GM20000 (cell line): ENCODE data around the gene C17orf113.

ENCODE experiments used
- DNase-seq: peaks from one replicate; pipeline ENCODE4 v3.0.0; 2012; ENCODE audit warnings: low spot score
- CTCF ChIP-seq: IDR thresholded peaks from 2 replicates; pipeline ENCODE4 v1.5.1; 2012; ENCODE audit warnings: mild to moderate bottlenecking, control low read depth; ENCODE audit errors: extremely low read depth, missing control alignments

C17orf113 gene

GRCh38 chr17:42078396-42079043 is 28.1 kb upstream of the C17orf113 start:
- no peak for TF ChIP-seq CTCF
- no peak for DNase-seq

DNA sequence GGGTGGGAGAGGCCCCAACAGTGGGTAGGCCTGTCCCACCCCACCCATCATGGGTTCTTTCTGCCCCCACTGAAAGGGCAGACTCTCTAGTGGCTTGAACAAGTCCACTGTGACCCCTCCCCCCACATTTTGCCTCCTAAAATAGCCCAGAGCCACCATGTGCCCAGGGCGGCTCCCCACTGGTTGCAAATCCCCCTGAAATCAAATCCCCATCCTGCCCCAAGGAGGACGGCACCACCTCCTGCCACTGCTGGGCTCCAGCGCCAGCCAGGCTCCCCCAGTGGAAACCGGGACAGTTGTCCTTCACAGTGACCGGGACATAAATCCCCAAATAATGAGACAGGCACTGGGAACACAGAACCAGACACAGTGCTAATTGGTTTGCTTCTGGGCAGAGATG is 27.4 kb upstream of the C17orf113 start:
- DNase-seq = no peak
- no peak for TF ChIP-seq CTCF

DNA sequence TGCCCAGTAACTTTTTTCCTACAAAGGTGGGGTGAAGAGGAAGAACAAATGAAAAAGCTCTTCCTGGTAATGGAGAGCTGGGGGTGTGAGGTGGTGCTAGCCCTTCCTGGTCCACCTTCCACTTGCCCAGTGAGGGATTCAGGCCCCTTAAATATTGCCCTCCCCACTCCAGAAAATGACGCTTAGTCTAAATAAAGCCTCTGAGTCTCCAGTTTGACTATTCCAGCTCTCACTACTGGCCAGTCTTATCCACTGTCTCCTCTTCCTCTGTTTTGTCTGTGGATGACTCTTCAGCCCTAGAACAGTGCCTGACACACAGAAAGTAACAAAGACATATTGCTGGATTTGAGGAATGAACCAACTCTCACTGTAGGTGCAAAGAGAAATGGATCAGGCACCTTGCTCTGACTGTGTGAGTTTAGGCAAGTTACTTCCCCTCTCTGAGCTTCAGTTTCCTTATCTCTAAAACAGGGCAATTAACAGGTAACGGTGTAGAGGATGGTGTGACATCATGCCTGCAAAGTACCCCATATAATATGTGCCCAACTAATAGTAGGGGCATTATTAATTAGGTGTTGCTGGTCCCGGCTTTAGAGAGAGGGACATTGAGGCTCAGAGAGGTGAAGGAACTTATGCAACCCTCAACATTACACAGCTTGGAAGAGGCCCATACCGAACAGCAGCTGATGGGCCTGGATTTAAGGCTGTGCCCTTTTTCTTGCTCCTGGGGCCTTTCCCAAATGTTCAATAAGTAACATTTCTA is 26.6 kb upstream of the C17orf113 start:
- DNase-seq = no peak
- no peak for TF ChIP-seq CTCF

GRCh38 chr17:42075789-42076188 is 25.4 kb upstream of the C17orf113 start:
- DNase-seq = no peak
- TF ChIP-seq CTCF = no peak

GRCh38 chr17:42072323-42073187 is 22.2 kb upstream of the C17orf113 start:
- no peak for DNase-seq
- no peak for TF ChIP-seq CTCF

- TF ChIP-seq CTCF = no peak
- no peak for DNase-seq
Observed at GRCh38 chr17:42071810-42072209, 21.4 kb upstream of the C17orf113 start.

- no peak for DNase-seq
- TF ChIP-seq CTCF = no peak
Observed at GRCh38 chr17:42068979-42069378, 18.6 kb upstream of the C17orf113 start.
